ENCODE data around the gene STK32B.
A peak's percentile ranks its signal among the peaks of the same experiment; 100 is the strongest.

The STK32B gene

GRCh38 chr4:5391492-5391891, 340.2 kb downstream of the STK32B start:
- H3K4me3 ChIP-seq (ENCODE audit: low read depth, low read length) = no peak overlapping the region
- TF ChIP-seq CTCF (IDR thresholded peaks at IDR 0.05; ENCODE audit: low read depth, low read length, missing control alignments) = no peak
- DNase-seq (ENCODE audit: low read depth) = no peak
- in situ Hi-C loops (cut with HindIII; ENCODE audit: low sequenced_read_pairs) = no loop called here

DNA sequence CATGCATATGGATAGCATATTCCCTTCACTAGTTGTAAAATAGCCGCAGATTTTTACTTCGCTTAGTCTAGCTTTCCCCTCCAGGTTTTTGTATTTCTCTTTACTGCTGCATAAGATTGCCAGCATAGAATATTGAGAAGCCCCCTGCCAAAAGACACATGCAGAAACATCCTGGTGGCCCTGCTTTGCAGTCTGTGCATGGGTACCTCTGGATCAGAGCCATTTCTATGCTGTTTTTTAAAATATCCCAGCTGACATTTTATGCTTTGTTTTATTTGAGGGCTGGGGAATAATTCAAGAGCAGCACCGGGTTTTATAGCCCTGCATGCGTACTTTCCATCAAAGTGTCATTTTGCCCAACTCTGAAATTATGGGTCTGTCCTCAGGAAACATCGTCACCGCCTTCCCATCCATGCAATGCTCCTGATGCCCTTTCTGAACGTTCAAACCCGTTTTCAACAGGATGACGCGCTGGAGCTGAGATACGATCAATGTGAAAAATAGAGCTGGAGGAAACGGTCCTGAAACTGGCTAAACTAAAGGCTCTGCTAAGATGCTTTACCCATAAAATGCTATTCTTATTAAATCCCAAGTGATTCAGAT, 342.7 kb downstream of the STK32B start:
- in situ Hi-C loops (cut with HindIII; ENCODE audit: low sequenced_read_pairs) = no loop called here
- DNase-seq (ENCODE audit: low read depth) = no peak
- H3K4me3 ChIP-seq (ENCODE audit: low read depth, low read length) = no peak overlapping the region
- no peak for TF ChIP-seq CTCF (IDR thresholded peaks at IDR 0.05; ENCODE audit: low read depth, low read length, missing control alignments)

- H3K4me3 ChIP-seq (ENCODE audit: low read depth, low read length) = no peak overlapping the region
- in situ Hi-C loops (cut with HindIII; ENCODE audit: low sequenced_read_pairs) = no loop called here
- no peak for TF ChIP-seq CTCF (IDR thresholded peaks at IDR 0.05; ENCODE audit: low read depth, low read length, missing control alignments)
- no peak for DNase-seq (ENCODE audit: low read depth)
Observed at GRCh38 chr4:5395781-5396180, 344.5 kb downstream of the STK32B start.

GRCh38 chr4:5398056-5398455, 346.8 kb downstream of the STK32B start:
- DNase-seq (ENCODE audit: low read depth) = no peak
- TF ChIP-seq CTCF (IDR thresholded peaks at IDR 0.05; ENCODE audit: low read depth, low read length, missing control alignments) = no peak
- no peak overlapping the region for H3K4me3 ChIP-seq (ENCODE audit: low read depth, low read length)
- in situ Hi-C loops (cut with HindIII; ENCODE audit: low sequenced_read_pairs) = no loop called here

- H3K4me3 ChIP-seq (ENCODE audit: low read depth, low read length) = no peak overlapping the region
- DNase-seq (ENCODE audit: low read depth) = no peak
- in situ Hi-C loops (cut with HindIII; ENCODE audit: low sequenced_read_pairs) = no loop called here
- TF ChIP-seq CTCF (IDR thresholded peaks at IDR 0.05; ENCODE audit: low read depth, low read length, missing control alignments) = no peak
Observed at GRCh38 chr4:5399124-5399523, 347.8 kb downstream of the STK32B start.

DNA sequence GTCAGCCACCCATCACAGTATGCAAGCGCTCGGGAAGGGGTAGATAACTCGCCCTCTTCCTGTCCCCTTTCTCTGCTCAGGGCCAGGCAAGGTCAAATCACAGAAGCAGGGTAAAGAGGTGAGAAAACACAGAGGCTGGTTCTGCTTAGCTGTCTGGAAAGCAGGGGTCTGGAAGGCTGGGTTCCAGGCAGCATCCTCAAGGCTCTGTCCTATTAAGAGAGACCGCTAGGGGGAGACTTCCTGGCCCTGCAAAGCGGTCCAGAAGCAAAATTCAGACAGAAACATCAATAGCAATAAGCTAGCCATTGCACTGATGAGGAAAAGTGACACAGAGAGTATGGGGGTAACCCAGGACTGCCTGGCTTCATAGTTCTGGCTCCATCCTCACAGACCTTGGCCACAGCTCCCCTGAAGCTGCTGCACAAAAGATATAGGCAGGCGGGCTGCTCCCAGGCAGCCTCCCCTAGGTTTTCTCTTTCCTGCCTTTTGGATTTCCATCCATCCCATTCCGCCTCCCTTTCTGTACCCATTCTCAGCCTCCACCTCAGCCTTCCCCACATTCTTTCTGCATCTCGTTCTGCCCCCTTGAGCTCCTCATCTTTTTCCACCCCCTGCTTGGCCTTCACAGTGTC, 348.6 kb downstream of the STK32B start:
- TF ChIP-seq CTCF (IDR thresholded peaks at IDR 0.05; ENCODE audit: low read depth, low read length, missing control alignments) = peak; percentile 77

More for the DNA sequence above, 348.6 kb downstream of the STK32B start:
- no peak overlapping the region for H3K4me3 ChIP-seq (ENCODE audit: low read depth, low read length)
- in situ Hi-C loops (cut with HindIII; ENCODE audit: low sequenced_read_pairs) = no loop called here
- DNase-seq (ENCODE audit: low read depth) = peak; percentile 19

Measured in astrocyte of the cerebellum (primary cell).